K562 treated with DMSO at 1 percent for 12 hours (cell line): ENCODE data around the gene SLAIN1. TPM values are rescaled to one million over a fixed set of nuclear protein-coding genes. Genes with fewer than 3 reads are reported as not detected.

ENCODE experiments used
- total RNA-seq: library from RNA; unstranded; fragments of 300-600 nt; gene quantifications from 2 replicates; pipeline ENCODE4 v1.2.3, GENCODE V29; 2022; ENCODE audit not compliant: insufficient read depth

Gene SLAIN1
- not detected in 2 replicates for total RNA-seq

DNA sequence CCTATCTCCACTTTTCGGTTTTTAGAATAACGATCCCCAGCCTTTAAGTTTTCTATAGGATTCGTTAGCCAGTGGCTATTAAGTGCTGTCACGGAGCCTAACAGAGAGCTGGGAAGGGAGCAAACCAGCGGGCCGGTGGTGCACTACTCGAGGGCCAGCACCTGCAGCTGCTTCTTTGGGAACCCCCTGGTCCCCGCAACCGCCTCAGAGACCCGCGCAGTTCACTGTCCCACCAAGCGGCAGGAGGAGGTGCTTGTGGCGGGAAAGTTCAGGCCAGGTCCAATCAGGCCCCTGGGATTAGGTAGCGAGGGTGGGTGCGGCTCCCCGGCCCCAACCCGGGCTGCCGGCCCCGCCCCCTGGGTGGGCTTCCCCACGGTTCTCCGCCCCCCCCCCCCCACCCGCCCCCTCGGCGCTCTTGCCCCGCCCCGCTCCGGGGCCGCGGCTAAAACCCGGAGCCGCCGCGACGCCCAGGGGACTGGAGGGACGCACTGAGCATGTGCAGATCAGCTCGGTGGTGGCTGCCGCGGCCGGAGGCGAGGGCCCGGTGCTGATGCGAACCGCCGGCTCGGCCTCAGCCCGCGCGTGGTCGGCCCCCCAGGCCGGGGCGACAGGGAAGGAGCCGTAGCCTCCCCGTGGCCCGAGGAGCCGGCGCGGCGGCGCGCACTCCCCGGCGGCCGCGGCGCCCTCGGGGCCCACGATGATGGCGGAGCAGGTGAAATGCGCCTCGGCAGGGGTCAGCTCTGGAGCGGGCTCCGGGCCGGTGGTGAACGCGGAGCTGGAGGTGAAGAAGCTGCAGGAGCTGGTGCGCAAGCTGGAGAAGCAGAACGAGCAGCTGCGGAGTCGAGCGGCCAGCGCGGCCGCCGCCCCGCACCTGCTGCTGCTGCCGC is at the start of gene SLAIN1:
TSS of gene SLAIN1 (plus strand) at position 471 of the 887 bp plus-strand sequence. CDS start at position 698, 227 bp downstream.

Other genes starting within 250 kb of the SLAIN1 start
- not detected in 2 replicates for gene SCEL, start 162.0 kb upstream of the SLAIN1 start, total RNA-seq
- gene EDNRB, start 221.1 kb downstream of the SLAIN1 start, total RNA-seq: not detected in 2 replicates